HT-29 (cell line): ENCODE measurements around the gene OTOG. TPM values are rescaled to one million over a fixed set of nuclear protein-coding genes. Genes with fewer than 3 reads are reported as not detected.

Experiments
- DNase-seq: peaks from one replicate; pipeline ENCODE4 v3.0.0-alpha.2; 2015; ENCODE audit warnings: low spot score
- total RNA-seq: library from RNA; depleted of rRNA; stranded (reverse); fragments of >200 nt; shearing (Covaris generic); gene quantifications from 2 replicates; pipeline ENCODE4 v1.2.3, GENCODE V29; 2014; rRNA removed

Gene OTOG, protein sequence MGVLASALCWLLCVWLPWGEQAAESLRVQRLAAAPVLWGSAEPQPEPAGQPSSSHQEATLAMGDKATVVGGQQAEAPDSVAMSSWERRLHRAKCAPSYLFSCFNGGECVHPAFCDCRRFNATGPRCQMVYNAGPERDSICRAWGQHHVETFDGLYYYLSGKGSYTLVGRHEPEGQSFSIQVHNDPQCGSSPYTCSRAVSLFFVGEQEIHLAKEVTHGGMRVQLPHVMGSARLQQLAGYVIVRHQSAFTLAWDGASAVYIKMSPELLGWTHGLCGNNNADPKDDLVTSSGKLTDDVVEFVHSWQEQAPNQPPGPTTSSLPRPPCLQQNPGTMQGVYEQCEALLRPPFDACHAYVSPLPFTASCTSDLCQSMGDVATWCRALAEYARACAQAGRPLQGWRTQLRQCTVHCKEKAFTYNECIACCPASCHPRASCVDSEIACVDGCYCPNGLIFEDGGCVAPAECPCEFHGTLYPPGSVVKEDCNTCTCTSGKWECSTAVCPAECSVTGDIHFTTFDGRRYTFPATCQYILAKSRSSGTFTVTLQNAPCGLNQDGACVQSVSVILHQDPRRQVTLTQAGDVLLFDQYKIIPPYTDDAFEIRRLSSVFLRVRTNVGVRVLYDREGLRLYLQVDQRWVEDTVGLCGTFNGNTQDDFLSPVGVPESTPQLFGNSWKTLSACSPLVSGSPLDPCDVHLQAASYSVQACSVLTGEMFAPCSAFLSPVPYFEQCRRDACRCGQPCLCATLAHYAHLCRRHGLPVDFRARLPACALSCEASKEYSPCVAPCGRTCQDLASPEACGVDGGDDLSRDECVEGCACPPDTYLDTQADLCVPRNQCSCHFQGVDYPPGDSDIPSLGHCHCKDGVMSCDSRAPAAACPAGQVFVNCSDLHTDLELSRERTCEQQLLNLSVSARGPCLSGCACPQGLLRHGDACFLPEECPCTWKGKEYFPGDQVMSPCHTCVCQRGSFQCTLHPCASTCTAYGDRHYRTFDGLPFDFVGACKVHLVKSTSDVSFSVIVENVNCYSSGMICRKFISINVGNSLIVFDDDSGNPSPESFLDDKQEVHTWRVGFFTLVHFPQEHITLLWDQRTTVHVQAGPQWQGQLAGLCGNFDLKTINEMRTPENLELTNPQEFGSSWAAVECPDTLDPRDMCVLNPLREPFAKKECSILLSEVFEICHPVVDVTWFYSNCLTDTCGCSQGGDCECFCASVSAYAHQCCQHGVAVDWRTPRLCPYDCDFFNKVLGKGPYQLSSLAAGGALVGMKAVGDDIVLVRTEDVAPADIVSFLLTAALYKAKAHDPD (N-terminal part only)
- total RNA-seq = not detected in 2 replicates

DNA sequence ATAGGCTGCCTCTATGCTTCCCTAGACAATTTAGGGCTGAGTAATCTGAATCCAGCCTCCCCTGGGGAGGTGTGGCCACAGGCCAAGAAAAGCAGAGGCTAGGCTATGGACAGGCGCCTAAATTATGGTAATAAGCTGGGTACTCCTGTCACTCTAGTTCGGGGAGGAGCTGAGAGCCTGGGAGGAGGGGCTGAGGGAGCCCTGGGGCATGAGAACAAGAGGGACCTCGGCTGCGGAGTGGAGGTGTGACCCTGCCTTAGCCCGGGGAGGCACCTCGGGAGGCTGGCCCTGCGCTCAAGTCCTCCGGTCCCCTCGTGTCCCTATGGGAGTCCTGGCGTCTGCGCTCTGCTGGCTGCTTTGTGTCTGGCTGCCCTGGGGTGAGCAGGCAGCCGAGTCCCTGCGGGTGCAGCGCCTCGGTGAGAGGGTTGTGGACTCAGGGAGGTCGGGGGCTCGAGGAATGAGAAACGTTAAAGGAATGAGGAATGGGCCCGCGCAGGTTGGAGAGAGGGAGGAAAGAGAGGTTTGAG, at the start of gene OTOG:
OTOG (plus strand) TSS at position 209 of the 527 bp plus-strand sequence; CDS start at position 323, 114 bp downstream.
- no peak for DNase-seq

DNA sequence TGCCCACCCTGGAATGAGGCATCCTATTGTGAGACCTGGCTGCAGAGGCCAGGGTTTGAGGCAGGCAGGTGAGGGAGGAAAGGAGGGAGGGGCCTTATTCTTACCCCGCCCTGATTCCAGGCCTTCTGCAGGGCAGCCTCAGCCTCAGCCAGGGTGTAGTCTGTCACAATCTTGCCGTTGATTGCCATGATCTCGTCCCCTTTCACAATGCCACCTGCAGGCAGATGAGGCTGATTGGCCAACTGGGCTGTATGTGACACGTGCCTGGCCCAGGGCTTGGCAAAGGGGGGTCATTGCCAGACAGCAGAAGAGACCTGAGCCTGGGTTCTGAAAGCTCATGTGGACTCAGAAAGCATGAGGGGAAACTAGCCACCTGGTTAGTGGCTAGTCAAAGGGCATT, 49.0 kb upstream of the OTOG start:
- peak; percentile 61 for DNase-seq

DNA sequence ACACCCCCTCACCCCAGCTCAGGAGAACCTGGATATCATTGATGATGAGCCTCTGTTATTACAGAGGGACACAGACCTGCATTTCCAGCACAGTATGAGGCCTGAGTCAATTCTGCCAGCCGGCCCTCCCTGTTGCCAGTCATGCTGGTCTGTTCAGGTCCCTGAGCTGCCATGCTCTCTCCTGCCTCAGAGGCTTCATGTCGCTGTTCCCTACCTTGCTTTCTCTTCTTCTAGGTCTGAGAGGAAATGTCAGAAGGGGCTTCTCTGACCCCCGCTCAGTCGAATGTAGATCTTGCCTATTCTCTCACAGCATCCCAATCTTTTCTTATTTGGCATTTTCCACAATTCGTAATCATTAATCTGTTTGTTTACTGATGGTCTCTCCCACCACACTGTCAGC, 48.6 kb upstream of the OTOG start:
- no peak for DNase-seq

- DNase-seq = no peak
These were observed 46.4 kb upstream of the OTOG start for GRCh38 chr11:17500673-17501072.

DNA sequence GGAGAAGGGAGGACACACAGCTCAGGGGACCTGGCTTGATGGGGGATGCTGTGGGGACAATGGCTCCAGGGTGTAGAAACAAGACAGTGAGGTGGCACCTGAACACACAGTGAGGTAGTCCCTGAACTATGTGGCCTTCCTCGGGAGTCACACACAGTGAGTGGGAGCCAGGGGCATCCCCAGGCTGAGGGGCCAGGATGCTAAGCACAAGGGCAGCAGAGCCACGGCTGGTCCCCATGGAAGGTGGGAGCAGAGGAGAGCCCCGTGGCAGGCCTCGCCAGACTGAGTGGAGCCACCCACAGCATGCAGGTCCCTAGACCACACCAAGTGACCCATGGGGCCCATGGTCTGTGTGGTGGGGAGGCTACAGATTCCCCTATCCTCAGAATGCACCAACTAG, 44.4 kb upstream of the OTOG start:
- DNase-seq = no peak

DNA sequence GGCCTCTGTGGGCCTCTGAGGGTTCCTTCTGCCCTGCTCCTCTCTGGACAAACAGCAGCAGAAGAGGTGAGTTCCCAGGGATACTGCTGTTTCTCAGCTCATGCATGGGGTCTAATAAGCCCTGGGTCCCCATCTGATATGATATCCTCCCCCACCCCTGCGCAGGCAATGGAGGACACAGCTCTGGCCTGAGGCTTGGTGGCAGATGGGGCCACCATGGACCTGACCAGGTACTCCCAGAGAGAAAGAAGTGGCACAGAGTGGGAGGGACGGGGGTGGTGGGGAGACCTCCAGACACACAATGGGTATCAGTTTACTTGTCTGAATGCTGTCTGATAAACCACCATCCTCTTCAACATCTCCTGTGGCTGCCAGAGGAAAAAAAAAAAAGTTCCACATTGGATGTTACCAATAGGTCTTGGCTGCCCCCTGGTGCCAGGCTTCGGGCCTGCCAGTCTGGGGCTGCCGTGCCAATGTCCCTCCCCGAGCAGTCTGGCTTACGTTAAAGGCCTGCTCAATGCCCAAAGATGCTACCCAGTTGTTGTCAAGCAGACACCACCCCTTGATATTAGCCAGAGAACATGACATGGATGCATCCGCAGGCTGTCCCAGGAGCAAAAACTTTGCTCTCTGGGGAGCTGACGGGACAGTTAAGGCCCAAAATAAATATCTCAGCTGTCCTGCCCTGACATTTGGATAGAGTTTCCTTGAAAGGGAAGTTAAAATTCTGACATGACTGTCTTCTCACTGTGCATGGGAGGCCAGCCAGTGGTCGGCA, 42.5 kb upstream of the OTOG start:
- DNase-seq = peak; percentile 89

DNA sequence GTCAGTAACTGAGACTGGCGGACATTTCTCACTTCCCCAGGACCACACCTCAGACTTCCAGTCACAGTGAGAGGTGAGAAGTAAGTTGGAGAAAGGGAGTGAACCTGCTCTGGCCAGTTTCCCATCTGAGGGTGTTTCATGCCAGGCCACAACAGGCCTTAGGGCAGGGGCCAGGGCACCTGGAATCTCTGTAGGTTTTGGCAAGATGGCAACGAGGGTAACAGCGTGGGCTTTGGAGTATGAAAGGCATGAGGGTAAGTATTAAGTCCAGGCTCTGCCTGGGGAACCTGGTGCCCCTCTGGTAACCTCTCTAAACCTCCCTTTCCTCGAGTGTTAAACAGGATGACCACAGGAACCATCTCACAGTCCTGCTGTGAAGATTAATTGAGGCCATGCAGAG, 41.9 kb upstream of the OTOG start:
- no peak for DNase-seq

- DNase-seq = no peak
These were observed 40.7 kb upstream of the OTOG start for GRCh38 chr11:17506314-17506713.

- no peak for DNase-seq
These were observed 40.1 kb upstream of the OTOG start for GRCh38 chr11:17506942-17507341.

- no peak for DNase-seq
These were observed 39.3 kb upstream of the OTOG start for GRCh38 chr11:17507773-17508172.

DNA sequence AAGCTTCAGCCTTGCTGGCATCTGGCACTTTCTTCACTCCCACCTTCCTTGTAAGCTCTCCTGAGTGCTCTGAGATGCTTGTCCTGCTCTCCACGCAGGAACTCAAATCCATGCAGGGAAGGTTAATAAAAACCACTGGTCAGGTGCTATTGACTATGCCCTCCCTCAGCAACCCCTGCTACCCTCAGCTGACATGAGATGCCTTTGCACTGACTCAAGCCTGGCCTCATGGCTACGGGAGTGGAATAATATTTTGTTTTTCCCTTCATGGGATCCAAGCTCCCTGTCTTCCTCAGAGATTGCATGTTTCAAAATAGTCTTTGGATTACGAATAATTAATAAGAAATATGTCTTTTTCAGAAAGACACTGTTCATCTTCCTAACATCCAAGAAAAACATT, 38.8 kb upstream of the OTOG start:
- no peak for DNase-seq

- no peak for DNase-seq
These were observed 38.3 kb upstream of the OTOG start for GRCh38 chr11:17508791-17509190.

GRCh38 chr11:17510507-17511206, 36.4 kb upstream of the OTOG start:
- no peak for DNase-seq

DNA sequence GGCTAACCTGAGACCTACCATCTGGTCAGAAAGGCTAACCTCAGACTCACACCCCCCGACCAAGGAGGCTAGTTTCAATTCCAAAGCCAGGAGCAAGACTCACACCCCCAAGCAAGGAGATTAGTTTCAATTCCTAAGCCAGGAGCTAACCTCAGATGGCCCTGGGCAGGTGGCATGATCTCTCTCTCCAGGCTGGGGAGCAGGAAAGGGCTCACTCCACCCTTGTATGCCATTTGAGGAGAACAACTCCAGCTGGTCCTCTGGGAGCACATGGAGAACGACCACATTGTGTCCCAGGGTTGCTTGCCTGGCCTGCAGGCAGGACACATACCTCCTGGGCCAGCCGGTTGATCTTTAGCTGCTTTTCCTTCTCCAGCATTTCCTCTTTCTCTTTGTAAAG, 35.5 kb upstream of the OTOG start:
- no peak for DNase-seq

- DNase-seq = no peak
These were observed 35.0 kb upstream of the OTOG start for GRCh38 chr11:17512101-17512500.

DNA sequence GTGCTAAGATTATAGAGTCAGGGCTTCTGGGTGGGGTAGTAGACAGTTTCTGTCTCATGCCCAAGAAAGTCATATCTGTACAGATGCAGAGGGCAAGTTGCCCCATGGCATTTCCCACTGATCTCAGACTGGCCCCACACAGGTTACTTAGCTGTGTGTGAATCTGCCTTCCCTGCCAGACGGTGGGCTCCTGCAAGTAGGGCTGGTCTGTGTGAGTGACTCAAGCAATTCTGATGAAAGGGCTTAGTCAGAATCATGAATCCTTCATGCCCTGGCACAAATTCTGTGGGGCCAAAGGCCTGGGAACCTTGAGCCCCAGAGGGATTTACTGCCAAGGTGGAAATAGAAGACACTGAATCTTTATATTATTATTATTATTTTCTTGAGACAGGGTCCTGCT, 33.2 kb upstream of the OTOG start:
- no peak for DNase-seq

GRCh38 chr11:17514476-17514875, 32.6 kb upstream of the OTOG start:
- DNase-seq = no peak

- DNase-seq = no peak
These were observed 31.4 kb upstream of the OTOG start for GRCh38 chr11:17515443-17516176.

DNA sequence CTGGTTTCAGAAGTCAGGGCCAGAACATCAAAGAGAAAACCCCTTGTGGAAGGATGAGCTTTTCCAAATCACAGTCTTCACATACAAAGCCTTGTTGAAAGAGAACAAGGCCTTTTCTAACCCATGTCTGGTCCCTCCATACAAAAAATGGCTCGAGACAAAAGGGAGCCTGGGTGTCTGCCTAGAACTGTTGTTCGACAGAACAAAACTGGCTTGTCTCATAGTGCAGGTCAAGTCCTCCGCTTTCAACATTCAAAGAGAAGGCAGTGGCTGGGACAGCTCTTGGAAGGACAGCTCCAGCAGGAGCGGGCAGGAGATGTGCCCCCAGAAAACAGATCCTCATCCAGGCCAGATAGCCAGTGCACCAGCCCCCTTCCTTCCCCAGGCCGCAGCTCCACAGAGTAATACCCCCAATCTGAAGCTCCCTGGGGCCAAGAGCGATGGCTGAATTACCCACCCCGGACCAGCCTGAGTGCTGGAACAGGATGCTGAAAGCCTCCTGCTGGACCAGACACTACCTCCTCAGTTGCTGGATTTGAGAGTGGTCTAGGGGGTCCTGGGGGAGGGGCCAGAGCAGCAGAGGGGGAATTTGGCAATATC, 30.4 kb upstream of the OTOG start:
- DNase-seq = no peak
